PC-9 (cell line): ENCODE results near the gene MAZ.

ENCODE experiments used
- EZH2 ChIP-seq: fragments of 200-600 bp; sonication (generic); IDR thresholded peaks from 2 replicates; pipeline ENCODE4 v1.8.0; 2017; ENCODE audit warnings: antibody characterized with exemption, low read depth
- TF ChIP-seq, protein P1 (sequence below): fragments of 200-600 bp; sonication (generic); conservative IDR thresholded peaks from 2 replicates; pipeline ENCODE4 v1.6.1; 2017; ENCODE audit warnings: mixed run types, antibody characterized with exemption, mild to moderate bottlenecking, moderate library complexity

DNA sequence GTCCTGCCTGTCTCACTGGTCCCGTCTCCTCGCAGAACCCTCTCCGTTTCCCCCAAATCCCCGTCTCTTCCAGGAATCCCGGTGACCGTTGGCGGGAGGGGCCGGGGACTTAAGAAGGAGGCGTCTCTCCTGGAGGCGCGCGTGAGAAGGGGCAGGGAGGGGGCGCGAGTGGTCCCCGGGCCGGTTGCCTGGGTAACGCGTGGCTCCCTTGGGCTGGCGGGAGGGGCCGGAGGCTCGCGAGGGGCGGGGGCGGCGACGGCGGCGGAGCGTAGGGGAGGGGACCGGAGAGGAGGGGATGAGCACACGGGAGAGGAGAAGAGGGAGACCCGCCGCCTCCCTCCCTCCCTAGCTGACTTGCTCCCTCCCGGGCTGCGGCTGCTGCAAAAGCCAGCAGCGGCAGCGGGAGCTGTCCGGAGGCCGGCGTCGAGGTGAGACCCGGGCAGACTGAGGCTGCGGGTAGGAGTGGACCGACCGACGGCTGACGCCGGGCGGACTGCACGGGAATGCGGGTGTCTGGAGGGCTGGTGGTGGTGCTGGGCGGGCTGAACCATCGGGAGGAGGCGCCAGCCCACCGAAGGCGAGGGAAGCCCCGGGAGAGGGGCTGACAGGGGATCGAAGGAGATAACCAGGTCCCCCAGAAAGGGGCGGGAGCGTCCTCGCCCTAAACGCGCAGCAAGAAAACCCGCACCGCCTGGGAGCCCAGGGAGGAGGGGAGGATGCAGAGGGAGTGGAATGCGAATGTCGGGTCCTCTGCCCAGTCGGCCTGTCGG lies 5.8 kb downstream of the MAZ start, which contains the start of gene PRRT2:
- TF ChIP-seq, protein P1, sequence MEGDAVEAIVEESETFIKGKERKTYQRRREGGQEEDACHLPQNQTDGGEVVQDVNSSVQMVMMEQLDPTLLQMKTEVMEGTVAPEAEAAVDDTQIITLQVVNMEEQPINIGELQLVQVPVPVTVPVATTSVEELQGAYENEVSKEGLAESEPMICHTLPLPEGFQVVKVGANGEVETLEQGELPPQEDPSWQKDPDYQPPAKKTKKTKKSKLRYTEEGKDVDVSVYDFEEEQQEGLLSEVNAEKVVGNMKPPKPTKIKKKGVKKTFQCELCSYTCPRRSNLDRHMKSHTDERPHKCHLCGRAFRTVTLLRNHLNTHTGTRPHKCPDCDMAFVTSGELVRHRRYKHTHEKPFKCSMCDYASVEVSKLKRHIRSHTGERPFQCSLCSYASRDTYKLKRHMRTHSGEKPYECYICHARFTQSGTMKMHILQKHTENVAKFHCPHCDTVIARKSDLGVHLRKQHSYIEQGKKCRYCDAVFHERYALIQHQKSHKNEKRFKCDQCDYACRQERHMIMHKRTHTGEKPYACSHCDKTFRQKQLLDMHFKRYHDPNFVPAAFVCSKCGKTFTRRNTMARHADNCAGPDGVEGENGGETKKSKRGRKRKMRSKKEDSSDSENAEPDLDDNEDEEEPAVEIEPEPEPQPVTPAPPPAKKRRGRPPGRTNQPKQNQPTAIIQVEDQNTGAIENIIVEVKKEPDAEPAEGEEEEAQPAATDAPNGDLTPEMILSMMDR: no peak
- 0 out of 2 replicates have a peak, but pooled peaks have one; percentile 39 for TF ChIP-seq EZH2
